ENCODE data around the gene CAMKMT.

- no peak for TF ChIP-seq CTCF (IDR thresholded peaks at IDR 0.05)
- TF ChIP-seq POLR2A (IDR thresholded peaks at IDR 0.05) = no peak
- TF ChIP-seq POLR2AphosphoS5 (IDR thresholded peaks at IDR 0.05) = no peak
Observed at GRCh38 chr2:44531289-44531688, 169.5 kb downstream of the CAMKMT start.
